H1 (cell line): ENCODE data around the gene MAPKAPK2. TPM values are rescaled to one million over a fixed set of nuclear protein-coding genes. Genes with fewer than 3 reads are reported as not detected.

Experiments used
- CTCF ChIA-PET: fragments of 300-600 bp; sonication (Branson Sonifier 250); formaldehyde crosslinking; loops from one replicate; lab custom pipeline; 2021; ENCODE audit not compliant: partially characterized antibody; lab: Charles Lee
- POLR2A ChIA-PET: fragments of 300-600 bp; sonication (Branson Sonifier 250); formaldehyde crosslinking; loops from one replicate; lab custom pipeline; 2021; ENCODE audit warnings: inconsistent platforms; ENCODE audit not compliant: partially characterized antibody; lab: Charles Lee
- DNase-seq, 2 experiments: peaks; one replicate each; pipeline versions ENCODE4 v3.0.0 to v3.0.0-alpha.2; 2010 to 2022; ENCODE audit warnings: low spot score in 2 of 2, low read depth in 1 of 2, mixed read lengths in 1 of 2
- FAIRE-seq: peaks from 2 replicates; lab custom pipeline; 2011; peaks lifted over from hg19 to GRCh38; lab: Jason Lieb, UNC
- H2AFZ ChIP-seq: 2 replicates; pipeline ENCODE4 v1.8.1; 2012; ENCODE audit warnings: low read length, inconsistent platforms
- H2AK5ac ChIP-seq: 2 replicates; pipeline ENCODE4 v1.6.1; 2013; ENCODE audit warnings: low read depth, low read length
- H2BK120ac ChIP-seq: replicated peaks from 2 replicates; pipeline ENCODE3; 2013; ENCODE audit warnings: low read depth, low read length, inconsistent platforms
- H2BK12ac ChIP-seq: 2 replicates; pipeline ENCODE4 v1.6.1; 2013; ENCODE audit warnings: low read depth, low read length
- H2BK15ac ChIP-seq: 2 replicates; pipeline ENCODE4 v1.6.1; 2013; ENCODE audit warnings: low read length
- H2BK20ac ChIP-seq: 2 replicates; pipeline ENCODE4 v1.6.1; 2013; ENCODE audit warnings: low read length
- H2BK5ac ChIP-seq: 2 replicates; pipeline ENCODE4 v1.6.1; 2013; ENCODE audit warnings: low read depth, low read length
- H3K14ac ChIP-seq: 2 replicates; pipeline ENCODE4 v1.6.1; 2013; ENCODE audit warnings: inconsistent platforms; ENCODE audit not compliant: insufficient read length
- H3K18ac ChIP-seq: 2 replicates; pipeline ENCODE4 v1.6.1; 2013; ENCODE audit warnings: low read length; ENCODE audit errors: extremely low read depth
- H3K23ac ChIP-seq: 2 replicates; pipeline ENCODE4 v1.6.1; 2013; ENCODE audit warnings: inconsistent platforms; ENCODE audit not compliant: insufficient read length
- H3K23me2 ChIP-seq: 2 replicates; pipeline ENCODE4 v1.6.1; 2013; ENCODE audit warnings: low read depth, low read length
- H3K27ac ChIP-seq: 2 replicates; pipeline ENCODE4 v1.6.1; 2011; ENCODE audit warnings: low read depth, low read length, inconsistent platforms
- H3K27me3 ChIP-seq, 4 experiments: replicated peaks in 1 of 4; 1 replicate in 1 of 4; 2 replicates in 3 of 4; pipeline versions ENCODE4 v1.6.1 to v1.8.1; 2011 to 2013; ENCODE audit warnings: low read length in 3 of 4, mild to moderate bottlenecking in 3 of 4, inconsistent platforms in 2 of 4, mixed read lengths in 2 of 4, moderate library complexity in 1 of 4; ENCODE audit not compliant: control insufficient read depth in 3 of 4, insufficient read depth in 3 of 4; ENCODE audit errors: extremely low read depth in 1 of 4
- H3K36me3 ChIP-seq, 4 experiments: 2 replicates each; pipeline versions ENCODE4 v1.6.1 to v1.8.1; 2011 to 2013; ENCODE audit warnings: mild to moderate bottlenecking in 4 of 4, low read length in 3 of 4, moderate library complexity in 2 of 4, control low read depth in 1 of 4, inconsistent platforms in 1 of 4; ENCODE audit not compliant: insufficient read depth in 4 of 4, control insufficient read depth in 2 of 4
- H3K4ac ChIP-seq: replicated peaks from 2 replicates; pipeline ENCODE3; 2013; ENCODE audit warnings: low read length, low read depth, mixed read lengths, inconsistent platforms; ENCODE audit not compliant: insufficient read length
- H3K4me1 ChIP-seq, 4 experiments: replicated peaks in 1 of 4; 1 replicate in 1 of 4; 2 replicates in 3 of 4; pipeline versions ENCODE4 v1.6.1 to v1.8.1; 2011 to 2013; ENCODE audit warnings: low read length in 3 of 4, inconsistent platforms in 2 of 4, mixed read lengths in 1 of 4; ENCODE audit not compliant: insufficient read depth in 4 of 4, control insufficient read depth in 3 of 4
- H3K4me2 ChIP-seq, 2 experiments: 2 replicates each; pipeline versions ENCODE4 v1.6.1 to v1.8.1; 2011 to 2013; ENCODE audit warnings: low read depth in 2 of 2, low read length in 2 of 2, control low read depth in 1 of 2, inconsistent platforms in 1 of 2, mild to moderate bottlenecking in 1 of 2; ENCODE audit not compliant: insufficient read depth in 1 of 2
- H3K4me3 ChIP-seq, 4 experiments: fragments of 200-600, 300-600 bp in 1 of 4; sonication (generic), shearing (Covaris generic), sonication (Bioruptor Twin) in 1 of 4; 2 replicates each; pipeline versions ENCODE4 v1.5.1 to v1.8.1; 2011 to 2016; ENCODE audit warnings: low read length in 4 of 4, low read depth in 3 of 4, control low read depth in 2 of 4, inconsistent platforms in 2 of 4, mild to moderate bottlenecking in 2 of 4, mixed read lengths in 1 of 4, moderate library complexity in 1 of 4; ENCODE audit not compliant: insufficient read depth in 2 of 4; ENCODE audit errors: extremely low read depth in 1 of 4
- H3K56ac ChIP-seq: replicated peaks from 2 replicates; pipeline ENCODE3; 2013; ENCODE audit warnings: low read depth, mild to moderate bottlenecking, mixed read lengths, low read length, inconsistent platforms; ENCODE audit not compliant: insufficient read length
- H3K79me1 ChIP-seq: 2 replicates; pipeline ENCODE4 v1.6.1; 2013; ENCODE audit warnings: low read depth, low read length, control low read depth
- H3K79me2 ChIP-seq, 2 experiments: 2 replicates each; pipeline versions ENCODE4 v1.6.1 to v1.8.1; 2012 to 2013; ENCODE audit warnings: low read length in 2 of 2, mild to moderate bottlenecking in 2 of 2, inconsistent platforms in 1 of 2; ENCODE audit not compliant: insufficient read depth in 2 of 2, control insufficient read depth in 1 of 2
- H3K9ac ChIP-seq, 4 experiments: replicated peaks in 1 of 4; 1 replicate in 1 of 4; 2 replicates in 3 of 4; pipeline versions ENCODE4 v1.6.1 to v1.8.1; 2011 to 2013; ENCODE audit warnings: low read depth in 3 of 4, low read length in 3 of 4, control low read depth in 2 of 4, mild to moderate bottlenecking in 2 of 4, moderate library complexity in 2 of 4, inconsistent platforms in 1 of 4; ENCODE audit errors: extremely low read depth in 1 of 4
- H3K9me3 ChIP-seq, 2 experiments: 2 replicates each; pipeline versions ENCODE4 v1.6.1 to v1.8.1; 2012 to 2013; ENCODE audit warnings: mild to moderate bottlenecking in 2 of 2, moderate library complexity in 2 of 2, control low read depth in 1 of 2, inconsistent platforms in 1 of 2, low read depth in 1 of 2, low read length in 1 of 2, mixed read lengths in 1 of 2; ENCODE audit not compliant: insufficient read depth in 2 of 2
- H4K20me1 ChIP-seq, 2 experiments: replicated peaks in 1 of 2; 2 replicates each; pipeline versions ENCODE3 to v1.8.1; 2011 to 2013; ENCODE audit warnings: inconsistent platforms in 2 of 2, low read length in 2 of 2, mild to moderate bottlenecking in 1 of 2; ENCODE audit not compliant: insufficient read depth in 2 of 2, control insufficient read depth in 1 of 2
- H4K5ac ChIP-seq: 2 replicates; pipeline ENCODE4 v1.6.1; 2013; ENCODE audit warnings: low read length, low read depth, mixed read lengths, inconsistent platforms; ENCODE audit not compliant: insufficient read length
- H4K8ac ChIP-seq: 2 replicates; pipeline ENCODE4 v1.8.0; 2013; ENCODE audit warnings: mild to moderate bottlenecking, moderate library complexity, low read length, inconsistent platforms; ENCODE audit not compliant: insufficient read depth; ENCODE audit errors: extremely low read depth
- H4K91ac ChIP-seq: replicated peaks from 2 replicates; pipeline ENCODE3; 2013; ENCODE audit warnings: low read length, mixed read lengths, inconsistent platforms; ENCODE audit not compliant: insufficient read length
- EGR1 ChIP-seq: IDR thresholded peaks from 2 replicates; pipeline ENCODE4 v1.6.1; 2011; ENCODE audit warnings: low read depth, low read length, borderline replicate concordance
- GTF2F1 ChIP-seq: IDR thresholded peaks from 2 replicates; pipeline ENCODE4 v1.6.1; 2012; ENCODE audit warnings: low read depth, low read length, improper control_type of control experiment, borderline replicate concordance
- SUZ12 ChIP-seq: fragments of 200-600 bp; sonication (generic); IDR thresholded peaks from 2 replicates; pipeline ENCODE4 v1.6.1; 2012; ENCODE audit warnings: mild to moderate bottlenecking, inconsistent platforms, low read length, moderate library complexity, mixed read lengths
- TAF7 ChIP-seq: optimal IDR thresholded peaks from 2 replicates; pipeline ENCODE3; 2011; ENCODE audit warnings: low read depth, mild to moderate bottlenecking, inconsistent platforms, low read length, moderate library complexity, borderline replicate concordance
- TCF12 ChIP-seq: IDR thresholded peaks from 2 replicates; pipeline ENCODE4 v1.6.1; 2011; ENCODE audit warnings: low read depth, mild to moderate bottlenecking, low read length
- TEAD4 ChIP-seq: IDR thresholded peaks from 2 replicates; pipeline ENCODE4 v1.6.1; 2012; ENCODE audit warnings: low read depth, low read length, inconsistent platforms, mixed read lengths
- WGBS, 2 experiments: shearing (Covaris generic) in 1 of 2; methylation state at CpG; one replicate each; pipeline versions ENCODE4 v1.1.6 to v1.1.7; 2013 to 2015; ENCODE audit warnings: low lambda C conversion rate in 2 of 2, mixed read lengths in 2 of 2, inconsistent platforms in 1 of 2, low coverage in 1 of 2, missing lambda C conversion rate in 1 of 2; ENCODE audit not compliant: insufficient replicate concordance in 2 of 2, insufficient coverage in 1 of 2, insufficient read length in 1 of 2; ENCODE audit errors: extremely low coverage in 1 of 2, missing lambda C conversion rate in 1 of 2; 5-methylcytosine and 5-hydroxymethylcytosine counted together
- polyA plus RNA-seq, 7 experiments: library from polyadenylated mRNA; depleted of rRNA in 3 of 7; stranded (reverse) in 5 of 7; unstranded in 2 of 7; fragments of >200 nt in 5 of 7; fragments of 200-250 nt in 2 of 7; gene quantifications; 1 replicate in 5 of 7; 2 replicates in 1 of 7; 4 replicates in 1 of 7; pipeline versions ENCODE4 v1.2.1 to v1.2.3, GENCODE V29; 2011 to 2013; ENCODE audit warnings: missing spikeins in 2 of 7, mixed read lengths in 2 of 7
- total RNA-seq: library from RNA; stranded (reverse); fragmentation: NEBNext Ultra II Directional; extraction: Animal tissue kit (Norgen Biotek cat#: 25700); gene quantifications from 2 replicates; pipeline ENCODE4 v1.2.1, GENCODE V29; 2021

The MAPKAPK2 gene
- total and polyA plus RNA-seq, 2 of the 8 experiments (the other 6 are each of a cell fraction or from before 2014, with no cell fraction given), result 27.5 to 44.9 TPM

DNA sequence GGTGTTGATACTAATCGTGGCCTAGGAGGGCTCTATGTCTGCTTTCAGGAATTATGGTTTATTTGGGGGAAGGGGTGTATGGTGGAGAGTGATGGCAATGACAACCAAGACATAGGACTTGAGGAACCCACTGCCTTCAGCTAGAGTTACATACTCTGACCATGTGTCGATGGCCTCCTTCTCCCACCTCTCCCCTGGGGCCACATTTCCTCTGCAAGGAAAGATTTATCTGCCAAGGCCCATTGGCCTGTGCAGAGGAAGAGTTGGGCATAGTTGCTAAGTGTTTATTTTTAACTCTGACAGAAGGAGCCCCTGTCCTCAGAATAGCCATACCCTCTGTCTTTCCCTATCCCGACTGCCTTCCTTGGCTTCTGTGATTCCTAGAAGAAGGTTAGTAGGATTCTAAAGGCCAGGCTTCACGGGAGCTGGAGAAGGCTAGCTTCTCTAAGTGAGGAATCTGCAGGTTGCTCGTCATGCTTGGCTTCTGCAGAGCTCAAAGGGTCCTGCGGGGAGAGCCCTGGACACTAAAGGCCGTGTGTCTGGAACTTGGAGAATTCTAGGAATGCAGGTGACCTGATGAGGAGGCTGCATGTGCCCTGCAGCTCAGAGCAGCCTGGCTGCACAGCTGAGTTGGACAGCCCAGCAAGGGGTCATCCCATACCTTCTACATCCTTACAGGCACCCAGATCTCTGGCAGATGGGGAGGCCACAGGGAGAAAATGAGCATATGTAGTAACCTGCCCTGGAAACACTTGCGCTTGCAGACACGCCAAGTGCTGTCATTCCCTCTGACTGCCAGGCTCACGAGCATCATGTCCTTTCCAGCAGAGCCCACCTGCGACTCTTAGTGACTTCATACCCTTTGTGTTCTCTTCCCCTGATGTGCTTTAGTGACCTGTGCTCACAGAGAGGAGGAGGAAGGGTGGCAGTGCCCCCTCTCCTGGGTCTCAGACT lies 9.7 kb downstream of the MAPKAPK2 start:
- Histone ChIP-seq H3K4ac (no peak overlapping the region), H3K79me2 (peaks cover 12 to 80% of the 10 kb centered on the region in 2 experiments), H2BK12ac (no peak overlapping the region), H2BK20ac (no peak overlapping the region), H3K23me2 (no peaks in the 10 kb centered on the region; the same call in 1 of the 2 replicates), H3K36me3 (no peaks in the 10 kb centered on the region), H3K27ac (no peak overlapping the region), H2BK15ac (no peak overlapping the region), H4K8ac (no peak overlapping the region), H3K56ac (no peak overlapping the region), H3K23ac (no peak overlapping the region), H2BK5ac (no peak overlapping the region), H3K4me2 (peak overlapping the region; percentile 1 to 10; a peak in 2 of 4 replicates), H3K14ac (no peak overlapping the region), H2BK120ac (no peak overlapping the region), H3K27me3 (no peaks in the 10 kb centered on the region; a peak in 2 of 7 replicates), H3K4me1 (peaks cover 5 to 15% (median 14%) of the 10 kb centered on the region in 4 experiments), H3K9me3 (no peaks in the 10 kb centered on the region), H3K9ac (no peak overlapping the region), H3K18ac (no peak overlapping the region), H3K4me3 (no peak overlapping the region), H4K91ac (no peak overlapping the region), H4K5ac (no peak overlapping the region), H2AK5ac (no peak overlapping the region), H3K79me1 (peaks cover 46% of the 10 kb centered on the region), H2AFZ (no peak overlapping the region), H4K20me1 (peaks cover 44 to 58% of the 10 kb centered on the region in 2 experiments)
- POLR2A ChIA-PET, result interaction anchor here (0.8 to 1.9 kb wide), 5 partner anchors 8 to 359 kb away, joined by 3 to 6 read pairs (median 5); partner anchors contain the start of genes EIF2D and PFKFB2
- FAIRE-seq (no peak), DNase-seq (no peak)
- 59% methylated on average over 11 of the region's 11 CpGs; no CpG with 5 or more reads in 1 of the 2 experiments for WGBS, 2 experiments
- CTCF ChIA-PET, result interaction anchor here (0.6 to 10.4 kb wide), 13 partner anchors 8 to 106 kb away, joined by 3 to 73 read pairs (median 5); no protein-coding TSS in a partner anchor
- TF ChIP-seq GTF2F1, result no peak
- no peak for TF ChIP-seq TAF7
- 0 out of 2 replicates have a peak, but pooled peaks have one; percentile 42 for TF ChIP-seq EGR1
- peak; percentile 68; the same call in 1 of the 2 replicates for TF ChIP-seq TCF12
- TF ChIP-seq SUZ12, result no peak
- peak; percentile 98 for TF ChIP-seq TEAD4
